DND-41 (cell line): ENCODE data around the gene ATF7IP.

Source experiments
- EZH2 ChIP-seq: IDR thresholded peaks from 3 replicates; pipeline ENCODE4 v1.6.1; 2012; ENCODE audit warnings: borderline replicate concordance, low read depth, mild to moderate bottlenecking, moderate library complexity, low read length, inconsistent platforms; ENCODE audit not compliant: severe bottlenecking
- TF ChIP-seq, protein P1 (sequence below): IDR thresholded peaks from 2 replicates; pipeline ENCODE4 v1.5.1; 2012; ENCODE audit warnings: borderline replicate concordance, low read length, moderate library complexity, mild to moderate bottlenecking; ENCODE audit not compliant: poor library complexity, severe bottlenecking; ENCODE audit errors: extremely low read depth

DNA sequence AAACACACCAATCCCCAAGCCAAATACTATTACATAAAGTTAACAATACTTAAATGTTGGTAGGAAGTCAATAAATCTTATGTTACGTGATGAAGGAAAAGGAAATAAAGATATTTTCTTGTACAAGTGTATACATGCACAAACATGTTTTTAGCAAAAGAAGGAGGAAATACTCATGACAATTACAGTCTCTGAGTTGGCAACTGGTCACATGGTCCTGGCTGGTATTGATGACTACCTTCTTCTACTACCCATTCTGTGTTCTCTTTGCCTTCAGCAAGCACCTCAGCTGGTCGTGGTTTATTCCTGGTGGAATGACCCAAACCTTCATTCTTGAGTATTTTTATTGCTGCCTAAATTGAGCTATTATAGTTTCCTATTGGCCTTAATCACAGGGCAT is 117.4 kb downstream of the ATF7IP start:
- TF ChIP-seq, protein P1, sequence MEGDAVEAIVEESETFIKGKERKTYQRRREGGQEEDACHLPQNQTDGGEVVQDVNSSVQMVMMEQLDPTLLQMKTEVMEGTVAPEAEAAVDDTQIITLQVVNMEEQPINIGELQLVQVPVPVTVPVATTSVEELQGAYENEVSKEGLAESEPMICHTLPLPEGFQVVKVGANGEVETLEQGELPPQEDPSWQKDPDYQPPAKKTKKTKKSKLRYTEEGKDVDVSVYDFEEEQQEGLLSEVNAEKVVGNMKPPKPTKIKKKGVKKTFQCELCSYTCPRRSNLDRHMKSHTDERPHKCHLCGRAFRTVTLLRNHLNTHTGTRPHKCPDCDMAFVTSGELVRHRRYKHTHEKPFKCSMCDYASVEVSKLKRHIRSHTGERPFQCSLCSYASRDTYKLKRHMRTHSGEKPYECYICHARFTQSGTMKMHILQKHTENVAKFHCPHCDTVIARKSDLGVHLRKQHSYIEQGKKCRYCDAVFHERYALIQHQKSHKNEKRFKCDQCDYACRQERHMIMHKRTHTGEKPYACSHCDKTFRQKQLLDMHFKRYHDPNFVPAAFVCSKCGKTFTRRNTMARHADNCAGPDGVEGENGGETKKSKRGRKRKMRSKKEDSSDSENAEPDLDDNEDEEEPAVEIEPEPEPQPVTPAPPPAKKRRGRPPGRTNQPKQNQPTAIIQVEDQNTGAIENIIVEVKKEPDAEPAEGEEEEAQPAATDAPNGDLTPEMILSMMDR, result no peak
- no peak for TF ChIP-seq EZH2
